HG02571 (cell line): Measurements from ENCODE around the gene CIB4.
"Not testable (repeated sequence)": the region's sequence is repeated elsewhere in the genome, so short reads cannot be mapped to it uniquely, and the experiment has no call there.

Experiments
- ATAC-seq: cut with Tn5 transposase; IDR thresholded peaks from one replicate; pipeline ENCODE4 v1.9.1; 2021; ENCODE audit warnings: mild to moderate bottlenecking, moderate library complexity; ENCODE audit not compliant: unreplicated experiment

The CIB4 gene

GRCh38 chr2:26668041-26668440 is 26.9 kb upstream of the CIB4 start:
- ATAC-seq, result no peak

GRCh38 chr2:26666671-26667070 is 25.5 kb upstream of the CIB4 start:
- ATAC-seq, result no peak

- ATAC-seq, result not testable (repeated sequence)
These were observed 24.1 kb upstream of the CIB4 start for GRCh38 chr2:26665296-26665695.

GRCh38 chr2:26660363-26660962 is 19.3 kb upstream of the CIB4 start:
- no peak for ATAC-seq

GRCh38 chr2:26658691-26659346 is 17.7 kb upstream of the CIB4 start:
- ATAC-seq, result no peak

GRCh38 chr2:26657265-26657664 is 16.1 kb upstream of the CIB4 start:
- no peak for ATAC-seq

- no peak for ATAC-seq
These were observed 14.5 kb upstream of the CIB4 start for GRCh38 chr2:26655611-26656195.

- not testable (repeated sequence) for ATAC-seq
These were observed 14.0 kb upstream of the CIB4 start for GRCh38 chr2:26655120-26655519.

GRCh38 chr2:26654061-26654340 is 12.8 kb upstream of the CIB4 start:
- no peak for ATAC-seq

- no peak for ATAC-seq
These were observed 12.3 kb upstream of the CIB4 start for GRCh38 chr2:26653207-26654060.

GRCh38 chr2:26652361-26653041 is 11.3 kb upstream of the CIB4 start:
- no peak for ATAC-seq

- ATAC-seq, result no peak
These were observed 10.6 kb upstream of the CIB4 start for GRCh38 chr2:26651799-26652198.

- no peak for ATAC-seq
These were observed 10.3 kb upstream of the CIB4 start for GRCh38 chr2:26651470-26651771.

- ATAC-seq, result no peak
These were observed 9.7 kb upstream of the CIB4 start for GRCh38 chr2:26650713-26651469.

- no peak for ATAC-seq
These were observed 9.0 kb upstream of the CIB4 start for GRCh38 chr2:26649992-26650712.

GRCh38 chr2:26649322-26649721 is 8.2 kb upstream of the CIB4 start:
- no peak for ATAC-seq

- no peak for ATAC-seq
These were observed 7.3 kb upstream of the CIB4 start for GRCh38 chr2:26648516-26648915.

- ATAC-seq, result no peak
These were observed 6.8 kb upstream of the CIB4 start for GRCh38 chr2:26647981-26648380.

- no peak for ATAC-seq
These were observed 6.0 kb upstream of the CIB4 start for GRCh38 chr2:26646986-26647672.
